Progenitor cell of endocrine pancreas (in vitro differentiated cells): ENCODE results near the gene SYT8. TPM values are rescaled to one million over a fixed set of nuclear protein-coding genes. Genes with fewer than 3 reads are reported as not detected.
"Not testable (repeated sequence)": the region's sequence is repeated elsewhere in the genome, so short reads cannot be mapped to it uniquely, and the experiment has no call there.

Source experiments
- DNase-seq: peaks from one replicate; pipeline ENCODE4 v3.0.0; 2021; ENCODE audit warnings: low spot score; ENCODE audit not compliant: unreplicated experiment
- H3K27ac Mint-ChIP-seq: 2 replicates; pipeline ENCODE4 v1.8.0; 2021; ENCODE audit warnings: mild to moderate bottlenecking, moderate library complexity, mixed read lengths
- H3K27me3 Mint-ChIP-seq: 2 replicates; pipeline ENCODE4 v1.8.0; 2021; ENCODE audit warnings: mixed read lengths
- H3K36me3 Mint-ChIP-seq: 2 replicates; pipeline ENCODE4 v1.8.0; 2022; ENCODE audit warnings: mixed read lengths; ENCODE audit not compliant: insufficient read depth
- H3K4me1 Mint-ChIP-seq: 2 replicates; pipeline ENCODE4 v1.8.0; 2021; ENCODE audit warnings: low read depth, mixed read lengths
- H3K4me3 Mint-ChIP-seq: 2 replicates; pipeline ENCODE4 v1.8.0; 2021; ENCODE audit warnings: low read depth, mild to moderate bottlenecking, moderate library complexity, mixed read lengths
- H3K9me3 Mint-ChIP-seq: 2 replicates; pipeline ENCODE4 v1.8.0; 2021; ENCODE audit warnings: low read depth, mixed read lengths
- CTCF ChIP-seq: fragments of 200-600 bp; sonication (generic); IDR thresholded peaks from one replicate; pipeline ENCODE4 v1.5.0; 2021; ENCODE audit warnings: antibody characterized with exemption, mild to moderate bottlenecking; ENCODE audit not compliant: unreplicated experiment
- total RNA-seq: library from RNA; stranded (reverse); gene quantifications from 2 replicates; pipeline ENCODE4 v1.2.1, GENCODE V29; 2021

SYT8 gene
- total RNA-seq, 1 donor from 2014 or later, result 1.5 TPM

GRCh38 chr11:1875093-1875850 lies 40.5 kb downstream of the SYT8 start:
- no peak overlapping the region for H3K27ac Mint-ChIP-seq
- no peaks in the 10 kb centered on the region for H3K36me3 Mint-ChIP-seq
- no peaks in the 10 kb centered on the region for H3K4me1 Mint-ChIP-seq
- H3K27me3 Mint-ChIP-seq, result peaks cover 10% of the 10 kb centered on the region
- TF ChIP-seq CTCF, result no peak
- no peak overlapping the region for H3K4me3 Mint-ChIP-seq
- no peaks in the 10 kb centered on the region for H3K9me3 Mint-ChIP-seq
- DNase-seq, result no peak

GRCh38 chr11:1875851-1876301 lies 41.1 kb downstream of the SYT8 start:
- H3K9me3 Mint-ChIP-seq, DNase-seq, H3K36me3 Mint-ChIP-seq, H3K4me3 Mint-ChIP-seq, H3K4me1 Mint-ChIP-seq, H3K27me3 Mint-ChIP-seq, H3K27ac Mint-ChIP-seq: not testable (repeated sequence)

GRCh38 chr11:1876361-1877063 lies 41.7 kb downstream of the SYT8 start:
- Mint-ChIP-seq H3K4me3 (no peak overlapping the region), H3K9me3 (no peaks in the 10 kb centered on the region), H3K4me1 (no peaks in the 10 kb centered on the region), H3K27me3 (peaks cover 3% of the 10 kb centered on the region), H3K36me3 (no peaks in the 10 kb centered on the region), H3K27ac (no peak overlapping the region)
- peak; percentile 57 for TF ChIP-seq CTCF
- peak; percentile 56 for DNase-seq

GRCh38 chr11:1877211-1878136 lies 42.7 kb downstream of the SYT8 start:
- TF ChIP-seq CTCF, result no peak
- Mint-ChIP-seq H3K4me1 (no peaks in the 10 kb centered on the region), H3K4me3 (no peak overlapping the region), H3K27me3 (peaks cover 3% of the 10 kb centered on the region), H3K9me3 (no peaks in the 10 kb centered on the region), H3K27ac (no peak overlapping the region), H3K36me3 (no peaks in the 10 kb centered on the region)
- DNase-seq, result no peak

- H3K4me3 Mint-ChIP-seq, result no peak overlapping the region
- no peaks in the 10 kb centered on the region for H3K36me3 Mint-ChIP-seq
- H3K27me3 Mint-ChIP-seq, result peaks cover 3% of the 10 kb centered on the region
- peaks cover 2% of the 10 kb centered on the region for H3K4me1 Mint-ChIP-seq
- DNase-seq, result no peak
- H3K9me3 Mint-ChIP-seq, result no peaks in the 10 kb centered on the region
- TF ChIP-seq CTCF, result no peak
- no peak overlapping the region for H3K27ac Mint-ChIP-seq
These were observed 43.6 kb downstream of the SYT8 start for GRCh38 chr11:1878137-1879031.
